ENCODE results near the gene NSF.
A peak's percentile ranks its signal among the peaks of the same experiment; 100 is the strongest.
"Not testable (repeated sequence)": the region's sequence is repeated elsewhere in the genome, so short reads cannot be mapped to it uniquely, and the experiment has no call there.

Gene NSF

DNA sequence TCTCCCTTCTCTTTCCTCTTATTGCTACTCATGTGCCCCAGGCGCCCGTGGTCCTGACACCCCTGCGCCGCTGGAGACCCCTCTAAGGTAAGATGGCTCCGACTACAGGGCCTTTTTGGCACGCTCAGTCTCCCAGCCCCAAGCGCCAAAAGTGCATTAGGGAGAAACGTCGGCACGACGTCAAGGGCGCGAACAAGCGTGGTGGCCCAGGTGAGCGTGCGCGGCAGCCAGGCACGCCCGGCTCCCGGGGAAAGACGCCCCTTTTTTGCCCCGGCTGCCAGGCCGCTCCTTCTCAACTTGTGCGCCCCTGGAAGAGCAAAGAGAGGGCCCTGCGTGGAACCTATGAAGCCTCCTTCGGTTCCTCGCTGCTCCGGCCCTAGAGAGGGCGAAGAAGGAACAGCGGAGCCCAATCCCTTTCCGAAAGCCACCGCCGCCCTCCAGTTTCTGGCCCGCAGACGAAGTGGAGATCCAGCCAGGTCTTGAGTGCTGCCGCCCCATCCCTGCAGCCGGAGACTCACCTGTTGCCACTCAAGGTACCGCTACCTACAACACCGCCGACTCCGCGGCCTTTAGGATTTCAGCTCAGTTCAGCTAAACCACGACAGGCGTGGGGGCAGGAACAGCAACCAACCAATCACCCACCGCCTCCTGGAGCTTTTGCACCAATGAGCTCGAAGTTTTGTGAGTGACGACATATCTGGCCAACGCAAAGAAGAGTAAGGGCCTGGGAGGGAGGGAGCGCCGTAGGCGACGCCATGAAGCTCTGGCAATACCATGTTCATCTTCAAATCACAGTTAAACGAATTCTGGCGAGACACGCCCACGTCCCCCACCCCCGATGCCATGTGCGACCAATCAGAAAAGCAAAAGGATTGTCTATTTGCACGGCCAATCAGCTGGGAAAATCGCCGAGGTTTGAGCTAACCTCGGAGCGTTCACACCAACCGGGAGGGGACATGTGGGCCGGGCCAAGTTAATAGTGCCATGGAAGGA is 11.1 kb upstream of the NSF start, which contains the start of gene ARL17A:
Gene ARL17A (minus strand): TSS at position 609 of the 993 bp plus-strand sequence. CDS start 3,369 bp downstream, outside the sequence.
- DNase-seq; H3K36me3 ChIP-seq (ENCODE audit: control insufficient read depth in 4 of 4, insufficient read depth in 4 of 4, low read length in 3 of 4); H3K9me3 ChIP-seq (ENCODE audit: control extremely low read depth in 1 of 5, control insufficient read depth in 4 of 5, insufficient read depth in 2 of 5, low read depth in 1 of 5, low read length in 4 of 5); H3K27ac ChIP-seq (ENCODE audit: insufficient read depth in 1 of 2, low read depth in 1 of 2, low read length in 2 of 2, poor library complexity in 1 of 2, severe bottlenecking in 2 of 2); H3K27me3 ChIP-seq (replicated peaks in 2 of 5; ENCODE audit: control insufficient read depth in 4 of 5, insufficient read depth in 5 of 5, low read length in 4 of 5); CTCF ChIA-PET; POLR2A ChIA-PET; H3K4me1 ChIP-seq (ENCODE audit: control extremely low read depth in 1 of 4, control insufficient read depth in 4 of 4, insufficient read depth in 4 of 4, low read length in 3 of 4): not testable (repeated sequence)
- no CpG with 5 or more reads among the region's 65 CpGs for WGBS (ENCODE audit: insufficient coverage)
- H3K4me3 ChIP-seq (ENCODE audit: control insufficient read depth in 1 of 7, extremely low read depth in 1 of 7, insufficient read depth in 4 of 7, low read depth in 2 of 7, low read length in 6 of 7): peak within 1 kb of the TSS in 1 of 7 experiments; percentile 52

DNA sequence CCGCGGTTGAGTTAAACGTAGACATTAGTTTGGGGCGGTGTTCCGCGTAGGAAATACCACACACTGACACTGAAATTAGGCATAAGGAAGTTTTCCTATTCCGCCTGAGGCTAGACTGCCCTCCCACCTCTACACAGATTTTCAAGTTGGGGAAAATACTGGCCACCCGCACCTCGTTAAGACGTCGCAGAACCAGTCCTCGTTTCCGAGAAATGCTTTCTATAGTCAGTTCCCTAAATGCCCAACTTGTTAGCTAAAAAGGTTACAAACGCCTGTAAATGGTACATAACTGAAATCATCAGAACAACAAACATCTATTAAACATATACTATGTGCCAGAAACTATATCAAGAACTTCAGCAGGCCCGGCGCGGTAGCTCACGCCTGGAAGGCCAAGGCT is 10.4 kb upstream of the NSF start:
- H3K4me1 ChIP-seq (ENCODE audit: control extremely low read depth in 1 of 4, control insufficient read depth in 4 of 4, insufficient read depth in 4 of 4, low read length in 3 of 4); H3K9me3 ChIP-seq (ENCODE audit: control extremely low read depth in 1 of 5, control insufficient read depth in 4 of 5, insufficient read depth in 2 of 5, low read depth in 1 of 5, low read length in 4 of 5); DNase-seq; POLR2A ChIA-PET; H3K27me3 ChIP-seq (replicated peaks in 2 of 5; ENCODE audit: control insufficient read depth in 4 of 5, insufficient read depth in 5 of 5, low read length in 4 of 5); H3K27ac ChIP-seq (ENCODE audit: insufficient read depth in 1 of 2, low read depth in 1 of 2, low read length in 2 of 2, poor library complexity in 1 of 2, severe bottlenecking in 2 of 2); CTCF ChIA-PET; H3K36me3 ChIP-seq (ENCODE audit: control insufficient read depth in 4 of 4, insufficient read depth in 4 of 4, low read length in 3 of 4): not testable (repeated sequence)
- no CpG with 5 or more reads among the region's 18 CpGs for WGBS (ENCODE audit: insufficient coverage)
- H3K4me3 ChIP-seq (ENCODE audit: control insufficient read depth in 1 of 7, extremely low read depth in 1 of 7, insufficient read depth in 4 of 7, low read depth in 2 of 7, low read length in 6 of 7): peak overlapping the region in 1 of 7 experiments; percentile 52

DNA sequence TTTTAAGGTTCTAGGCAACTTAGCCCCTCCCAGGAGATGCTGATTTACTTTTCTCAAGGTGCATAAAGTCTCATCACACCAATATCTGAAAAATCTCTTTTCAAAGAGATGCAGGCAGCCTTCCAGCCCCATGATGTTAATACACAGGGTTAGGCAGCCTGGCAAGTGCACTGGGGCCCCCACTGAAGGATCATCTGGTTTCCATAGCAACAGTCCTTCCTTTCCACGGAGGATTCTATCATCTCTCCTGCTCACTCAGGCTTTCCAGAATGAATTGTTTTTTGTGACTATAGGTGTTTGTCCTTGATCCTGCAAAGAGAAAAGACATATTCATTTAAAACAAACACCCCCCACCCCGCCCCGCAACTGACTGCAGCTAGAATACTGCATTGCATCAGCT is 5.0 kb upstream of the NSF start:
- H3K36me3 ChIP-seq (ENCODE audit: control insufficient read depth in 4 of 4, insufficient read depth in 4 of 4, low read length in 3 of 4); H3K4me3 ChIP-seq (ENCODE audit: control insufficient read depth in 1 of 7, extremely low read depth in 1 of 7, insufficient read depth in 4 of 7, low read depth in 2 of 7, low read length in 6 of 7); CTCF ChIA-PET; H3K9me3 ChIP-seq (ENCODE audit: control extremely low read depth in 1 of 5, control insufficient read depth in 4 of 5, insufficient read depth in 2 of 5, low read depth in 1 of 5, low read length in 4 of 5); POLR2A ChIA-PET; DNase-seq; H3K4me1 ChIP-seq (ENCODE audit: control extremely low read depth in 1 of 4, control insufficient read depth in 4 of 4, insufficient read depth in 4 of 4, low read length in 3 of 4); H3K27me3 ChIP-seq (replicated peaks in 2 of 5; ENCODE audit: control insufficient read depth in 4 of 5, insufficient read depth in 5 of 5, low read length in 4 of 5); H3K27ac ChIP-seq (ENCODE audit: insufficient read depth in 1 of 2, low read depth in 1 of 2, low read length in 2 of 2, poor library complexity in 1 of 2, severe bottlenecking in 2 of 2): not testable (repeated sequence)
- no CpG with 5 or more reads among the region's 3 CpGs for WGBS (ENCODE audit: insufficient coverage)

DNA sequence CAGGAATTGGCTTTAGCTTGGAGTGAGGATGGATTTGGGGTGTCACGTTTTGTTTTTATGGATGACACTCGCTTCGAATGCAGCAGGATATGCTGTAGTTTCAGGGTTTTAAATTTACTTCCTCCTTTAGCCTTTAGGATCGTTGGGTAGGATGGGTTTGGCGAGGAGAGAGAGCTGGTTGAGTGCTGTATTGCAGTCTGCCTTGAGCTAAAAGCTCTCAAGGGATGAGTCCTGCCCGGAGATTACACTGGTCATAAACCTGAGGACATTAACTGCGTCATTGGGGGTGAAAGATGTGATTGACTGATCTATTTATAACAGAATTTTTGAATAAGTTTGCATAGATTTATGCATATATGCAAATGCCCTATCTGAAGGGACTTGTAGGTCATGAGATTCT is 863 bp downstream of the NSF start:
- WGBS (ENCODE audit: insufficient coverage): no CpG with 5 or more reads among the region's 7 CpGs
- H3K27ac ChIP-seq (ENCODE audit: insufficient read depth in 1 of 2, low read depth in 1 of 2, low read length in 2 of 2, poor library complexity in 1 of 2, severe bottlenecking in 2 of 2); H3K4me1 ChIP-seq (ENCODE audit: control extremely low read depth in 1 of 4, control insufficient read depth in 4 of 4, insufficient read depth in 4 of 4, low read length in 3 of 4); H3K4me3 ChIP-seq (ENCODE audit: control insufficient read depth in 1 of 7, extremely low read depth in 1 of 7, insufficient read depth in 4 of 7, low read depth in 2 of 7, low read length in 6 of 7); H3K36me3 ChIP-seq (ENCODE audit: control insufficient read depth in 4 of 4, insufficient read depth in 4 of 4, low read length in 3 of 4); DNase-seq; H3K9me3 ChIP-seq (ENCODE audit: control extremely low read depth in 1 of 5, control insufficient read depth in 4 of 5, insufficient read depth in 2 of 5, low read depth in 1 of 5, low read length in 4 of 5); CTCF ChIA-PET; H3K27me3 ChIP-seq (replicated peaks in 2 of 5; ENCODE audit: control insufficient read depth in 4 of 5, insufficient read depth in 5 of 5, low read length in 4 of 5); POLR2A ChIA-PET: not testable (repeated sequence)

DNA sequence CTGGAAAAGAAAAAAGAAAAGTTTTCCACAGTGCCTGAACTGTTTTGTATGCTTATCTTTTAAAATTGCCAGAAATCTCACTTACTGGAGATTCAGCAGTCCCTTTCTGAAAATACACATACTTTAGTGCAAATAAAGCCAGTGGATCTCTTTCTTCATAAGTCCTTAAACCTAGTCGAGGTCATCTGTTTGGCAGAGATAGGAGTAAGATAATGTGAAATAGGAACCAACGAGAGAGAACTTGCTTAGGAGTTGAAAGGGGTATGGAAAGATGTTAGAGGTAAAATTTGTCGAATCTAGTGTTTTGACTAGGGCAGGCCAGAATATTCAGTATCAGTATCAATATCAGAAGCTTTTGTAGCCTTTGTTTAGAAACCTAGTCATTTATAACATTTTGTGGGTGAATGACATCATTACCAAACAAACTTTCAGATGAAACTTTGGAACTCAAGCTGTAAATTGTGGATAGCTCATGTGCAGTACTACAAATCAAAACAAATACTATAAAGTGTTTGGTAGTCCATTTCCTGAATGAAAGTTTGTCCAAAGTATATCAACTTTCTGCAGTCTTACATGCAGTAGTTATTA is 8.0 kb downstream of the NSF start:
- POLR2A ChIA-PET; H3K36me3 ChIP-seq (ENCODE audit: control insufficient read depth in 4 of 4, insufficient read depth in 4 of 4, low read length in 3 of 4); H3K9me3 ChIP-seq (ENCODE audit: control extremely low read depth in 1 of 5, control insufficient read depth in 4 of 5, insufficient read depth in 2 of 5, low read depth in 1 of 5, low read length in 4 of 5); H3K27me3 ChIP-seq (replicated peaks in 2 of 5; ENCODE audit: control insufficient read depth in 4 of 5, insufficient read depth in 5 of 5, low read length in 4 of 5); H3K27ac ChIP-seq (ENCODE audit: insufficient read depth in 1 of 2, low read depth in 1 of 2, low read length in 2 of 2, poor library complexity in 1 of 2, severe bottlenecking in 2 of 2); H3K4me3 ChIP-seq (ENCODE audit: control insufficient read depth in 1 of 7, extremely low read depth in 1 of 7, insufficient read depth in 4 of 7, low read depth in 2 of 7, low read length in 6 of 7); H3K4me1 ChIP-seq (ENCODE audit: control extremely low read depth in 1 of 4, control insufficient read depth in 4 of 4, insufficient read depth in 4 of 4, low read length in 3 of 4); CTCF ChIA-PET; DNase-seq: not testable (repeated sequence)
- WGBS (ENCODE audit: insufficient coverage): no CpG with 5 or more reads among the region's 3 CpGs

- DNase-seq; H3K27ac ChIP-seq (ENCODE audit: insufficient read depth in 1 of 2, low read depth in 1 of 2, low read length in 2 of 2, poor library complexity in 1 of 2, severe bottlenecking in 2 of 2); H3K9me3 ChIP-seq (ENCODE audit: control extremely low read depth in 1 of 5, control insufficient read depth in 4 of 5, insufficient read depth in 2 of 5, low read depth in 1 of 5, low read length in 4 of 5); H3K36me3 ChIP-seq (ENCODE audit: control insufficient read depth in 4 of 4, insufficient read depth in 4 of 4, low read length in 3 of 4); H3K4me3 ChIP-seq (ENCODE audit: control insufficient read depth in 1 of 7, extremely low read depth in 1 of 7, insufficient read depth in 4 of 7, low read depth in 2 of 7, low read length in 6 of 7); POLR2A ChIA-PET; H3K27me3 ChIP-seq (replicated peaks in 2 of 5; ENCODE audit: control insufficient read depth in 4 of 5, insufficient read depth in 5 of 5, low read length in 4 of 5); CTCF ChIA-PET; H3K4me1 ChIP-seq (ENCODE audit: control extremely low read depth in 1 of 4, control insufficient read depth in 4 of 4, insufficient read depth in 4 of 4, low read length in 3 of 4): not testable (repeated sequence)
- no CpG with 5 or more reads among the region's 3 CpGs for WGBS (ENCODE audit: insufficient coverage)
These were observed 10.3 kb downstream of the NSF start for GRCh38 chr17:46600767-46601166.

DNA sequence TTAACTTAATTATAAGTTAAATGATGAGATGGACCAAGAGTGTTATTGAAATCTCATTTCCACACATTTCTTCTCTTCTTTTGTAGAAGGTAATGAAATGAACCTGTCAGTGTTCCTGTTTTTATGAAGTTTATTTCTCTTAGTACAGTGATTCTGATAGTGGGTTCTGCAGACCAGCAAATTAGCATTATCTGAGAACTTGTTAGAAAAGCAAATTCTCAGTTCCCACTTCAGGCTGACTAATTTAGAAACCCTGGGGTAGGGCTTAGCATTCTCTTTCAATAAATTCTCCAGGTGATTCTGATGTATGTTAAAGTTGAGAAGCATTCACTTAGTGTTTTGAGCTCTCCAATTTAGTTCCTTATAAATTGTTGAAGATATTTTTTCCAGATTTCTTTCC is 12.7 kb downstream of the NSF start:
- DNase-seq; H3K27ac ChIP-seq (ENCODE audit: insufficient read depth in 1 of 2, low read depth in 1 of 2, low read length in 2 of 2, poor library complexity in 1 of 2, severe bottlenecking in 2 of 2); POLR2A ChIA-PET; H3K36me3 ChIP-seq (ENCODE audit: control insufficient read depth in 4 of 4, insufficient read depth in 4 of 4, low read length in 3 of 4); H3K4me3 ChIP-seq (ENCODE audit: control insufficient read depth in 1 of 7, extremely low read depth in 1 of 7, insufficient read depth in 4 of 7, low read depth in 2 of 7, low read length in 6 of 7); H3K9me3 ChIP-seq (ENCODE audit: control extremely low read depth in 1 of 5, control insufficient read depth in 4 of 5, insufficient read depth in 2 of 5, low read depth in 1 of 5, low read length in 4 of 5); CTCF ChIA-PET; H3K4me1 ChIP-seq (ENCODE audit: control extremely low read depth in 1 of 4, control insufficient read depth in 4 of 4, insufficient read depth in 4 of 4, low read length in 3 of 4); H3K27me3 ChIP-seq (replicated peaks in 2 of 5; ENCODE audit: control insufficient read depth in 4 of 5, insufficient read depth in 5 of 5, low read length in 4 of 5): not testable (repeated sequence)

Measured in common myeloid progenitor, CD34-positive (primary cell).